Kidney (tissue), 14 donors: ENCODE measurements around the gene PDLIM5. TPM values are rescaled to one million over a fixed set of nuclear protein-coding genes. Genes with fewer than 3 reads are reported as not detected.

Source experiments
- DNase-seq, 5 donors: peaks; one replicate each; pipeline ENCODE4 v3.0.0-alpha.2; 2013 to 2020
- FAIRE-seq: peaks from 2 replicates; lab custom pipeline; 2012; peaks lifted over from hg19 to GRCh38; lab: Jason Lieb, UNC
- H3K27ac ChIP-seq, 2 donors: one replicate each; pipeline ENCODE4 v1.7.0; 2013; ENCODE audit warnings: low read depth in 2 of 2, low read length in 2 of 2, inconsistent platforms in 1 of 2
- H3K27me3 ChIP-seq: one replicate; pipeline ENCODE4 v1.7.1; 2013; ENCODE audit warnings: low read length, inconsistent platforms; ENCODE audit not compliant: control insufficient read depth, insufficient read depth
- H3K36me3 ChIP-seq, 3 donors: one replicate each; pipeline versions ENCODE4 v1.7.0 to v1.7.1; 2013; ENCODE audit warnings: low read length in 3 of 3, control low read depth in 1 of 3, inconsistent platforms in 1 of 3; ENCODE audit not compliant: insufficient read depth in 3 of 3, control insufficient read depth in 2 of 3
- H3K4me1 ChIP-seq, 3 donors: one replicate each; pipeline versions ENCODE4 v1.7.0 to v1.7.1; 2013; ENCODE audit warnings: low read length in 3 of 3, inconsistent platforms in 1 of 3, low read depth in 1 of 3; ENCODE audit not compliant: control insufficient read depth in 2 of 3, insufficient read depth in 2 of 3
- H3K4me3 ChIP-seq, 3 donors: one replicate each; pipeline versions ENCODE4 v1.7.0 to v1.8.1; 2013; ENCODE audit warnings: low read length in 3 of 3, control low read depth in 1 of 3, inconsistent platforms in 1 of 3
- H3K9ac ChIP-seq, 3 donors: one replicate each; pipeline versions ENCODE4 v1.7.0 to v1.7.1; 2013; ENCODE audit warnings: low read length in 3 of 3, control low read depth in 1 of 3, inconsistent platforms in 1 of 3
- H3K9me3 ChIP-seq, 3 donors: one replicate each; pipeline versions ENCODE4 v1.7.0 to v1.7.1; 2013; ENCODE audit warnings: low read length in 3 of 3, control low read depth in 1 of 3, inconsistent platforms in 1 of 3; ENCODE audit not compliant: control insufficient read depth in 2 of 3, insufficient read depth in 1 of 3
- intact Hi-C: fragments of 100-400 bp; cut with DNase I; formaldehyde crosslinking; loops from one replicate; pipeline ENCODE4 v1.11.1; 2022
- polyA plus RNA-seq: library from polyadenylated mRNA; stranded (reverse); fragments of 350-450 nt; fragmentation: Illumina TruSeq; extraction: RNeasy Lipid Tissue Mini Kit (QIAGEN cat#74804); gene quantifications from one replicate; pipeline ENCODE4 v1.2.3, GENCODE V29; 2014; ENCODE audit warnings: low read depth, low replicate concordance; ENCODE audit not compliant: insufficient read depth
- total RNA-seq: library from RNA; stranded (reverse); fragmentation: NEBNext Ultra II Directional; extraction: Animal tissue kit (Norgen Biotek cat#: 25700); gene quantifications from one replicate; pipeline ENCODE4 v1.2.1, GENCODE V29; 2021
- TF ChIP-seq, protein P1 (sequence below): IDR thresholded peaks from 3 replicates; pipeline ENCODE4 v1.5.1; 2012; ENCODE audit warnings: mild to moderate bottlenecking, moderate library complexity, borderline replicate concordance; ENCODE audit not compliant: insufficient read depth; ENCODE audit errors: extremely low read depth
- donor health status: control.
- donor health status: control.
- donor health status: control.
- donor health status: control.
- donor health status: control.
- donor health status: DM: yes; HTN: yes; CAD: no.
- donor health status: Normal renal cell carcinoma (clear cell type).

Gene PDLIM5
- total and polyA plus RNA-seq, 2 donors from 2014 or later, result 24.3 to 167 TPM

GRCh38 chr4:94603170-94603747 is 151.5 kb downstream of the PDLIM5 start:
- H3K27ac ChIP-seq, result no peak overlapping the region
- H3K36me3 ChIP-seq, result no peaks in the 10 kb centered on the region
- no peaks in the 10 kb centered on the region for H3K9me3 ChIP-seq
- no peak overlapping the region for H3K9ac ChIP-seq
- H3K4me1 ChIP-seq, result no peaks in the 10 kb centered on the region
- H3K4me3 ChIP-seq, result no peak overlapping the region
- H3K27me3 ChIP-seq, result no peaks in the 10 kb centered on the region
- FAIRE-seq (no peak), DNase-seq (no peak)
- intact Hi-C loops, result no loop called here
- TF ChIP-seq, protein P1, sequence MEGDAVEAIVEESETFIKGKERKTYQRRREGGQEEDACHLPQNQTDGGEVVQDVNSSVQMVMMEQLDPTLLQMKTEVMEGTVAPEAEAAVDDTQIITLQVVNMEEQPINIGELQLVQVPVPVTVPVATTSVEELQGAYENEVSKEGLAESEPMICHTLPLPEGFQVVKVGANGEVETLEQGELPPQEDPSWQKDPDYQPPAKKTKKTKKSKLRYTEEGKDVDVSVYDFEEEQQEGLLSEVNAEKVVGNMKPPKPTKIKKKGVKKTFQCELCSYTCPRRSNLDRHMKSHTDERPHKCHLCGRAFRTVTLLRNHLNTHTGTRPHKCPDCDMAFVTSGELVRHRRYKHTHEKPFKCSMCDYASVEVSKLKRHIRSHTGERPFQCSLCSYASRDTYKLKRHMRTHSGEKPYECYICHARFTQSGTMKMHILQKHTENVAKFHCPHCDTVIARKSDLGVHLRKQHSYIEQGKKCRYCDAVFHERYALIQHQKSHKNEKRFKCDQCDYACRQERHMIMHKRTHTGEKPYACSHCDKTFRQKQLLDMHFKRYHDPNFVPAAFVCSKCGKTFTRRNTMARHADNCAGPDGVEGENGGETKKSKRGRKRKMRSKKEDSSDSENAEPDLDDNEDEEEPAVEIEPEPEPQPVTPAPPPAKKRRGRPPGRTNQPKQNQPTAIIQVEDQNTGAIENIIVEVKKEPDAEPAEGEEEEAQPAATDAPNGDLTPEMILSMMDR, result no peak

- Histone ChIP-seq H3K27me3 (no peaks in the 10 kb centered on the region), H3K9ac (no peak overlapping the region), H3K27ac (no peak overlapping the region), H3K9me3 (no peaks in the 10 kb centered on the region), H3K4me1 (no peaks in the 10 kb centered on the region), H3K4me3 (no peak overlapping the region), H3K36me3 (no peaks in the 10 kb centered on the region)
- TF ChIP-seq, protein P1, result no peak
- DNase-seq (no peak), FAIRE-seq (no peak)
- intact Hi-C loops, result no loop called here
These were observed 153.6 kb downstream of the PDLIM5 start for GRCh38 chr4:94605241-94605805.

DNA sequence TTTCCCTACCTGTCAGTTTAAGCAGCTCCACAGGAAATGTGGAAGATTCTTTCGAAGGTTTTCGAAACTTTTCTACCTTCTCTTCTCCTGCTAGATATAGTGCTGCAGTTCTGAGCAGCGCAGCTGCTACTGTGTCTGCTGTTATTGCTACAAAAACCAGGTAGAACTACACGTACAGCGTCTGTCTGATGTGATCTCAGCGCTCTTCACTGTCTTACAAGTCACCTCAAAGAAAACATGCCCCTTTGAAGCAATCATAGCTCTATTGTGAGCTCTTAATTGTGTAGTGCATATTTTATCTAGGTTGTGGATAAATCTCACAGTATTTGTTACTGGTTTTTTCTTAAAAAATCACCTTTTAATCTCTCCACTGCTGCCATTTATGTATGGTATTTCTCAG is 158.4 kb downstream of the PDLIM5 start:
- Histone ChIP-seq H3K9ac (no peak overlapping the region), H3K36me3 (peaks cover 0 to 2% (median 0%) of the 10 kb centered on the region in 3 donors)
- intact Hi-C loops, result loop anchor here (10.0 kb wide), 1 partner anchor 205 kb away; no protein-coding TSS in a partner anchor

More for the DNA sequence above, 158.4 kb downstream of the PDLIM5 start:
- Histone ChIP-seq H3K27me3 (no peaks in the 10 kb centered on the region), H3K9me3 (no peaks in the 10 kb centered on the region), H3K27ac (no peak overlapping the region), H3K4me1 (no peaks in the 10 kb centered on the region), H3K4me3 (no peak overlapping the region)
- FAIRE-seq (no peak), DNase-seq (no peak)
- TF ChIP-seq, protein P1, result no peak
